B cell (primary cell): ENCODE data around the gene RIOK2. TPM values are rescaled to one million over a fixed set of nuclear protein-coding genes. Genes with fewer than 3 reads are reported as not detected.

Source experiments
- ATAC-seq: fragments of 200-7000 bp; cut with Tn5 transposase; one replicate; pipeline ENCODE4 v1.10.0; 2021; ENCODE audit warnings: low read depth, mild to moderate bottlenecking, moderate number of reproducible peaks, moderate library complexity
- CTCF ChIA-PET: fragments of 350-600 bp; sonication (Branson Sonifier 250); formaldehyde crosslinking; loops from one replicate; lab custom pipeline; 2021; ENCODE audit warnings: antibody characterized with exemption, inconsistent platforms; lab: Charles Lee
- POLR2A ChIA-PET: fragments of 350-600 bp; sonication (Branson Sonifier 250); formaldehyde crosslinking; loops from one replicate; lab custom pipeline; 2021; ENCODE audit warnings: antibody characterized with exemption; lab: Charles Lee
- DNase-seq: peaks from one replicate; pipeline ENCODE4 v3.0.0; 2013
- H2AFZ ChIP-seq: 2 replicates; pipeline ENCODE4 v1.6.1; 2012; ENCODE audit warnings: mild to moderate bottlenecking, low read depth, low read length; ENCODE audit not compliant: insufficient read depth, poor library complexity, severe bottlenecking
- H3K27ac ChIP-seq, 2 donors: 1 replicate in 1 of 2; 2 replicates in 1 of 2; pipeline ENCODE4 v1.5.1; 2012 to 2013; ENCODE audit warnings: low read length in 2 of 2, mild to moderate bottlenecking in 2 of 2, moderate library complexity in 1 of 2
- H3K27me3 ChIP-seq, 4 experiments: fragments of 200-600 bp in 1 of 4; sonication (generic) in 1 of 4; replicated peaks in 1 of 4; 1 replicate in 2 of 4; 2 replicates in 2 of 4; pipeline versions ENCODE4 v1.6.1 to v1.7.0; 2013 to 2016; ENCODE audit warnings: low read length in 3 of 4, mild to moderate bottlenecking in 2 of 4, mixed read lengths in 1 of 4, moderate library complexity in 1 of 4; ENCODE audit not compliant: insufficient read depth in 4 of 4, control insufficient read depth in 3 of 4; ENCODE audit errors: control extremely low read depth in 1 of 4
- H3K36me3 ChIP-seq, 2 experiments: replicated peaks in 1 of 2; 1 replicate in 1 of 2; 2 replicates in 1 of 2; pipeline versions ENCODE4 v1.6.1 to v1.7.1; 2013; ENCODE audit warnings: low read length in 1 of 2; ENCODE audit not compliant: insufficient read depth in 2 of 2, control insufficient read depth in 1 of 2; ENCODE audit errors: control extremely low read depth in 1 of 2, extremely low read depth in 1 of 2
- H3K4me1 ChIP-seq, 2 donors: fragments of 200-600 bp in 1 of 2; sonication (generic) in 1 of 2; 1 replicate in 1 of 2; 2 replicates in 1 of 2; pipeline versions ENCODE4 v1.5.1 to v1.6.1; 2013 to 2017; ENCODE audit warnings: low read length in 2 of 2; ENCODE audit not compliant: control insufficient read depth in 2 of 2, insufficient read depth in 2 of 2
- H3K4me2 ChIP-seq: replicated peaks from 2 replicates; pipeline ENCODE3; 2012; ENCODE audit warnings: mild to moderate bottlenecking, low read depth, low read length; ENCODE audit not compliant: poor library complexity, severe bottlenecking
- H3K4me3 ChIP-seq, 5 experiments: fragments of 200-600 bp in 1 of 5; sonication (generic) in 1 of 5; 1 replicate in 3 of 5; 2 replicates in 2 of 5; pipeline versions ENCODE4 v1.5.1 to v1.7.0; 2011 to 2016; ENCODE audit warnings: low read length in 4 of 5, mild to moderate bottlenecking in 4 of 5, low read depth in 2 of 5, control low read depth in 1 of 5, moderate library complexity in 1 of 5; ENCODE audit not compliant: insufficient read depth in 1 of 5; ENCODE audit errors: control extremely low read depth in 1 of 5, extremely low read depth in 1 of 5
- H3K79me2 ChIP-seq: fragments of 200-600 bp; sonication (generic); one replicate; pipeline ENCODE4 v1.6.0; 2016; ENCODE audit warnings: low read length; ENCODE audit not compliant: control insufficient read depth, insufficient read depth
- H3K9ac ChIP-seq: fragments of 200-600 bp; sonication (generic); 2 replicates; pipeline ENCODE4 v1.6.1; 2017; ENCODE audit warnings: mild to moderate bottlenecking, low read length, moderate library complexity
- H3K9me3 ChIP-seq, 3 donors: one replicate each; pipeline versions ENCODE4 v1.6.1 to v1.7.1; 2013; ENCODE audit warnings: low read length in 2 of 3; ENCODE audit not compliant: control insufficient read depth in 2 of 3, insufficient read depth in 1 of 3; ENCODE audit errors: control extremely low read depth in 1 of 3
- H4K20me1 ChIP-seq: 2 replicates; pipeline ENCODE4 v1.6.0; 2012; ENCODE audit warnings: mild to moderate bottlenecking, low read length; ENCODE audit not compliant: insufficient read depth, control insufficient read depth, poor library complexity, severe bottlenecking
- H3K27ac Mint-ChIP-seq: one replicate; pipeline ENCODE4 v1.8.0; 2021; ENCODE audit warnings: mixed read lengths
- H3K27me3 Mint-ChIP-seq: one replicate; pipeline ENCODE4 v1.8.0; 2021; ENCODE audit warnings: mixed read lengths
- H3K4me1 Mint-ChIP-seq: one replicate; pipeline ENCODE4 v1.8.0; 2021; ENCODE audit warnings: mixed read lengths
- H3K4me3 Mint-ChIP-seq: one replicate; pipeline ENCODE4 v1.8.0; 2021; ENCODE audit warnings: mixed read lengths
- H3K9me3 Mint-ChIP-seq: one replicate; pipeline ENCODE4 v1.8.0; 2022; ENCODE audit warnings: mixed read lengths; ENCODE audit not compliant: insufficient read depth
- CTCF ChIP-seq: fragments of 200-600 bp; IDR thresholded peaks from one replicate; pipeline ENCODE4 v1.8.0; 2022; ENCODE audit warnings: antibody characterized with exemption, mild to moderate bottlenecking
- EZH2 ChIP-seq: IDR thresholded peaks from 2 replicates; pipeline ENCODE4 v1.6.1; 2012; ENCODE audit warnings: borderline replicate concordance, low read depth, mild to moderate bottlenecking, moderate library complexity, low read length; ENCODE audit not compliant: insufficient read depth, poor library complexity, severe bottlenecking
- WGBS: methylation state at CpG from one replicate; pipeline ENCODE4 v1.1.5; 2013; ENCODE audit warnings: missing lambda C conversion rate; ENCODE audit not compliant: insufficient coverage; 5-methylcytosine and 5-hydroxymethylcytosine counted together
- intact Hi-C: fragments of 100-400 bp; cut with micrococcal nuclease; formaldehyde crosslinking; loops from one replicate; pipeline ENCODE4 v1.10.0; 2022
- polyA plus RNA-seq: library from polyadenylated mRNA; depleted of rRNA; stranded (reverse); fragments of >200 nt; gene quantifications from 2 replicates; pipeline ENCODE4 v1.2.3, GENCODE V29; 2012
- small RNA-seq: library from RNA; depleted of rRNA; stranded (forward); fragments of <200 nt; gene quantifications from one replicate; pipeline ENCODE3, GENCODE V24; 2012; ENCODE audit warnings: low replicate concordance, low read depth; ENCODE audit not compliant: insufficient read length
- total RNA-seq, 2 donors: library from RNA; stranded (reverse); fragments of 120-200 nt in 1 of 2; gene quantifications; 1 replicate in 1 of 2; 2 replicates in 1 of 2; pipeline versions ENCODE4 v1.2.3 to v1.2.4, GENCODE V29; 2013 to 2022

RIOK2 gene
- total and polyA plus RNA-seq, 2 donors (not counting 1 experiment from before 2014, with no cell fraction given): 3.5 to 37.2 TPM

- no peaks in the 10 kb centered on the region for H3K9me3 Mint-ChIP-seq
- Histone ChIP-seq H3K9me3 (no peaks in the 10 kb centered on the region), H3K4me3 (no peak overlapping the region), H3K4me1 (no peaks in the 10 kb centered on the region), H3K27ac (no peak overlapping the region), H3K27me3 (no peaks in the 10 kb centered on the region), H2AFZ (no peak overlapping the region), H3K79me2 (no peaks in the 10 kb centered on the region), H3K36me3 (peaks cover 5 to 10% of the 10 kb centered on the region in 2 experiments), H3K4me2 (no peak overlapping the region), H3K9ac (no peak overlapping the region), H4K20me1 (peaks cover 12% of the 10 kb centered on the region)
- intact Hi-C loops: no loop called here
- H3K27me3 Mint-ChIP-seq: peaks cover 6% of the 10 kb centered on the region
- no peak for ATAC-seq
- H3K4me1 Mint-ChIP-seq: no peaks in the 10 kb centered on the region
- TF ChIP-seq CTCF (no peak), EZH2 (no peak)
- DNase-seq: no peak
- H3K4me3 Mint-ChIP-seq: no peak overlapping the region
- CTCF ChIA-PET: interaction anchor here (1.4 kb wide), 1 partner anchor 242 kb away, joined by 5 read pairs; no protein-coding TSS in a partner anchor
- POLR2A ChIA-PET: no interaction called here
- WGBS: 92% methylated on average over 2 of the region's 5 CpGs
- H3K27ac Mint-ChIP-seq: no peak overlapping the region
Observed at GRCh38 chr5:97111004-97111403, 72.0 kb downstream of the RIOK2 start.

Small RNAs within 50 kb of the gene (small RNA-seq; reads per million reads assigned to genes)
- gene RNU1-73P: not detected

Other genes with a start within 250 kb of the RIOK2 start
- gene LNPEP, start 247.2 kb downstream of the RIOK2 start, total RNA-seq: 92.9 and 101 TPM in 2 replicates
- gene LNPEP, start 247.2 kb downstream of the RIOK2 start, polyA plus RNA-seq: 10.5 and 16.6 TPM in 2 replicates
- gene LIX1, start 40.6 kb downstream of the RIOK2 start, total RNA-seq: not detected in 2 replicates
- not detected in 2 replicates for gene LIX1, start 40.6 kb downstream of the RIOK2 start, polyA plus RNA-seq